ENCODE results near the gene CYB561.

Gene CYB561

DNA sequence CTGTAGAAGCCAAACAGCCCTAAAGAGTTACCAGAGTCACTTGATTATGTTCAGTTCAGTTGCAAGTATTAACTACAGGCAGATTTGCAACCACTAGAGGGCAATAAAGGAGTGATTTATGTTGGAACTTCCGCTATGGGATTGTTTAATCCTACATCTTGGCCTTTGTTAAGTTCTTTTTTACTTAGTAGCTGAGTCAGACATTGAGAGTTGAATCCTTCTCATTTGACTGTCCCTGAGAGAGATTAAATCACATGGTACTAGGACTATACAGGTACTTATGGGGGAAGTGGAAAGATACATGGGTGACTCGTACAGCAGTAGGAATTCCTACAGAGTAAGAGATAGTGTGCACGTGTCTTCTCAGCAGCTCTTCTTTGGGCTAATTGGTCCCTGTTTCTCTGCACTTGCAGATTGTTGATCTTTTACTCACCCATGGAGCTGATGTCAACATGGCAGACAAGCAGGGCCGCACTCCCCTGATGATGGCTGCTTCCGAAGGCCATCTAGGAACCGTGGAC lies 40.3 kb downstream of the CYB561 start:
- DNase-seq = no peak

- no peak for DNase-seq
These were observed 41.1 kb downstream of the CYB561 start for GRCh38 chr17:63405020-63405419.

- DNase-seq = no peak
These were observed 43.5 kb downstream of the CYB561 start for GRCh38 chr17:63402431-63403212.

DNA sequence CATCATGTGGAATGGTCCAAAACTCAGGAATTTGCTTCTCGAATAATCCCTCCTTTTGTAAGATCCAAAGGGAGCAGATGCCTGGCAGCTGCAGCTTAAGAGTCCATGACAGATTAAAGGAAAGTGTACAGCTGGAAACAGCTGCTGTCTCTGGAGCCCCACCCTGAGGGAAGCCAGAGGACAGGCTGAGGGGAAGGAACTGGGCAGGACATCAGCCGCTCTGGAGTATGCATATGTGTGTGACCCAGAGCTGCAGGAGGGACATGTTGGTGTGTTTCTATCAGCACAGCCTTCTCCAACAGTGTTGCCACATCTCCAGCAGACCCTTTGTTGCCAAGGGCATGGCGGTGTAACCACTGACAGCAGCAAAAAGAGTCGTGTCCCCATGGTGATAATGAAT lies 46.2 kb downstream of the CYB561 start:
- DNase-seq = no peak

- no peak for DNase-seq
These were observed 46.8 kb downstream of the CYB561 start for GRCh38 chr17:63399316-63399715.

DNA sequence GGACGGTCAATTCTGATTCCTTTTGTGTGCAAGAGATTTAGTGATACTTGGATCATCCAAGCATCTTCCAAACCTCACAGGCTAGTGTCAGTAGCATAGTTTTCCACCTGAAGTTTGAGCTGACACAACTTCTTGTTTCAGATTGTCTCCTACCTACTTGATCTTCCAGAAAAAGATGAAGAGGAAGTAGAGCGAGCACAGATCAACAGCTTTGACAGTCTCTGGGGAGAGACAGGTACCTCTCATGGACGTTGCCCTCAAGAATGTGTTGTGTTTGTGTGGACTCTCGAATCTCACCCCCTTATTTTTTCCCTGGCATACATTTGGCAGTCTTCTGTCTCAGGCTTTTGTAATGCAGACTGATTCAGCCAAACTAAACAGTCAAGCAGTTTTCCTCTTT lies 47.4 kb downstream of the CYB561 start:
- DNase-seq = no peak

GRCh38 chr17:63395075-63395805 lies 50.9 kb downstream of the CYB561 start:
- DNase-seq = no peak

DNA sequence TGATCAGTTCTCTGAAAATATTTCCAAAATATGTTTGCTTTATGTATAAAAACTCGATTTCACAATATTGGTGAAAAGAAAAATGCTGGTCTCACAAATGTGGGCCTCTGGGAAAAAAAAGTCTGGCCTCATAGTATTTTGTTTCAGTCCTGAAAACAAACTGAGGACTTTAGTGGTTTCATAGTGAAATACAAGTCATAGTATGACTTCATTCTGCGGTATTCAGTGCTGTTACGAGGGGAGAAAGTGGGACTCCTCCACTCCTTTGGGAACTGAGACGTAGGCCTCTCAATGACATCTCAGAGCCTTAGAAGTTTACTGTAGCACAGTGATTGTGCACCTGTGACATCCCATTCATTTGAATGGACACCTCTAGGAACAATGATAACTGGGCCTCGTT lies 56.0 kb downstream of the CYB561 start:
- DNase-seq = no peak

DNA sequence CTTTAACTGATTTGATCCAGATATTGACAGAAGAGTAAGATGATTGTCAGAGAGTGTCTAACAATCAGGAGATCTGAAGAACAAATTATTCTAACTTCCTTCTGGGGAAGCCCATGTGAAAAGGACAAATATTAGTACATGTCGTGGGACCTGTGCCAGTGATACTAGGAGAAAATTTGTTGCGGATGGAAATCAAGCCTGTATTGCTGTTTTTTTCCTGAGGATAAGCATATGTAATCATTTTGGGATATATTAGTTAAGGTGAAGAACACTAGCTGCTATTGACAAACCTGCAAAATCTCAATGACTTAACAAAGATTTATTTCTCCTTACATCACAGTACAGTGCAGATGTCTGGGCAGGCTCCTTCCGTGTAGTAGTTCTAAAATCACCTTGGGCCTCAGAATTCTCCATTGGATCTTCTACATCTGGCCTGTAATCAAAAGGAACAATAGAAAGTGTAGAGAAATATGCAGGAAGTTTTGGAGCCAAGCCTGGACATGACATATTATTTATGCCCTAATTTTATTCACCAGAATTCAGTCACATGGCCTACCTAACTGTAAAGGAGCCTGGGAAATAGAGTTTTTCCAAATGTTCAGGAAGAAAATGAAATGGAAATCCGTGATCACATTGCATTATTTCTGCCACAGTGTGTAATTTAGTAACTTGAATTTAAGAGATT lies 58.3 kb downstream of the CYB561 start:
- no peak for DNase-seq

GRCh38 chr17:63382826-63383225 lies 63.3 kb downstream of the CYB561 start:
- no peak for DNase-seq

Measured in stimulated activated CD4-positive, alpha-beta T cell treated with anti-CD3 and anti-CD28 coated beads, Interleukin-4, amount 100 ng/mL, for 24 hours (primary cell).